Activated CD8-positive, alpha-beta memory T cell treated with anti-CD3 and anti-CD28 coated beads, Interleukin-2, amount 10 ng/mL, durations not matched to agents 7 days and 5 days (primary cell): ENCODE results near the gene MIA3. TPM values are rescaled to one million over a fixed set of nuclear protein-coding genes. Genes with fewer than 3 reads are reported as not detected.
"Not testable (repeated sequence)": the region's sequence is repeated elsewhere in the genome, so short reads cannot be mapped to it uniquely, and the experiment has no call there.

Experiments
- ATAC-seq: fragments of 150-1000 bp; cut with Tn5 transposase; one replicate; pipeline ENCODE4 v1.10.0; 2021; ENCODE audit warnings: moderate library complexity
- CTCF ChIA-PET: fragments of 350-600 bp; sonication (Branson Sonifier 250); formaldehyde crosslinking; loops from one replicate; lab custom pipeline; 2021; ENCODE audit warnings: antibody characterized with exemption; lab: Charles Lee
- DNase-seq: peaks from one replicate; pipeline ENCODE4 v3.0.0-alpha.2; 2020
- H3K27ac Mint-ChIP-seq: one replicate; pipeline ENCODE4 v1.8.0; 2021; ENCODE audit warnings: mild to moderate bottlenecking, mixed read lengths
- H3K27me3 Mint-ChIP-seq: one replicate; pipeline ENCODE4 v1.8.0; 2021; ENCODE audit warnings: mixed read lengths
- H3K36me3 Mint-ChIP-seq: one replicate; pipeline ENCODE4 v1.8.0; 2021; ENCODE audit warnings: mild to moderate bottlenecking, mixed read lengths
- H3K4me1 Mint-ChIP-seq: one replicate; pipeline ENCODE4 v1.8.0; 2021; ENCODE audit warnings: mixed read lengths
- H3K4me3 Mint-ChIP-seq: one replicate; pipeline ENCODE4 v1.8.0; 2021; ENCODE audit warnings: mild to moderate bottlenecking, moderate library complexity, mixed read lengths
- H3K9me3 Mint-ChIP-seq: one replicate; pipeline ENCODE4 v1.8.0; 2022; ENCODE audit warnings: low read depth, mixed read lengths
- total RNA-seq, 2 experiments: library from RNA; stranded (reverse); gene quantifications; one replicate each; pipeline ENCODE4 v1.2.3, GENCODE V29; 2021

The MIA3 gene
- total RNA-seq, 2 experiments from 2014 or later = 50.0 to 51.8 TPM

DNA sequence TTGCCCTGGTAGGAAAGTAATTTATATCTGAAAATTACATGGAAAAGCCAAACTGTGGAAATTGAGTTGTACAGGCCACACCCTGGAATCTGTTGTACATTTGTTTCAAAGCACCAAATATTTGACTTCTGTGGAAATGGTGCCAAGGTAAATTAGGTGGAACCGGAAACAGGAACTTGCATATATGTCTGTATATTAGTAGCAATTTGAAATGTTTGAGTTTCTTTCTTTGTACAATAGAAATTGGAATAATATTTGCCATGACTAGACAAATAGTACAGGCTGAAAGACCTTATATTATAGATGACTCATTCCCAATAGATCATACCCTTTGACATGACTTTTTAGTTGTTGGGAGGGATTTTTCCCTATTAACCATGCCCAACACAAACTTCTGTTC, 17.6 kb upstream of the MIA3 start:
- Mint-ChIP-seq H3K9me3 (no peaks in the 10 kb centered on the region), H3K27me3 (peaks cover 4% of the 10 kb centered on the region), H3K36me3 (no peaks in the 10 kb centered on the region), H3K27ac (no peak overlapping the region), H3K4me3 (no peak overlapping the region), H3K4me1 (no peaks in the 10 kb centered on the region)
- ATAC-seq (no peak), DNase-seq (no peak)
- CTCF ChIA-PET = interaction anchor here (1.0 kb wide), 1 partner anchor 34 kb away, joined by 3 read pairs; no protein-coding TSS in a partner anchor

DNA sequence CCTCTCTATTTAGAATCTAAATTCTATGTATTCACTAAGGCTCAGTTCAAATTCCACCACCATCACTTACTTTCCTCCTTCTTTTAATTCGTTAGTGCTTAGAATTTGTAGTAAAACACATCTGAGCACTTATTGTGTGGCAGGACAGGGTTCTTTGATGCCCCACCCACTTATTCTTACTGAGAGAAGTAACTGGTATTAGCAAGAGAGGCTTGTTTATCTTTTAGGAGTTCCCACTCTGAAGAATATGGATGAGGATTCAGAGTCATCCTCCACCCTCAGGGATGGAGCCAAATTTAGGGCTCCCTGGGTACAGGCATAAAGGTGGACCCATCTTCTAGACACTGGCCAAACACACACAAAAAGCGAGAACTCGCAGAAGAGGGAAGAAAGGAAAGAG, 16.6 kb upstream of the MIA3 start:
- CTCF ChIA-PET = no interaction called here
- Mint-ChIP-seq H3K4me3 (no peak overlapping the region), H3K4me1 (no peaks in the 10 kb centered on the region), H3K9me3 (no peaks in the 10 kb centered on the region), H3K27ac (no peak overlapping the region), H3K27me3 (peaks cover 4% of the 10 kb centered on the region), H3K36me3 (no peaks in the 10 kb centered on the region)
- DNase-seq = no peak
- no peak for ATAC-seq

DNA sequence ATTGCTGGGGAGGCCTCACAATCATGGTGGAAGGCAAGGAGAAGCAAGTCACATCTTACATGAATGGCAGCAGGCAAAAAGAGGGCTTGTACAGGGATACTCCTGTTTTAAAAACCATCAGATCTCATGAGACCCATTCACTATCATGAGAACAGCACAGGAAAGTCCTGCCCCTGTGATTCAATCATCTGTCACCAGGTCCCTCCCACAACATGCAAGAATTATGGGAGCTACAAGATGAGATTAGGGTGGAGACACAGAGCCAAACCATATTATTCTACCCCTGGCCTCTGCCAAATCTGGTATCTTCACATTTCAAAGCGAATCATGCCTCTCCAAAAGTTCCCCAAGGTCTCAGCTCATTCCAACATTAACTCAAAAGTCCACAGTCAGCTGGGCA, 11.1 kb upstream of the MIA3 start:
- CTCF ChIA-PET = interaction anchor here (0.7 kb wide), 1 partner anchor 142 kb away, joined by 3 read pairs; no protein-coding TSS in a partner anchor
- H3K36me3 Mint-ChIP-seq = peaks cover 1% of the 10 kb centered on the region
- H3K4me1 Mint-ChIP-seq = no peaks in the 10 kb centered on the region
- no peak overlapping the region for H3K27ac Mint-ChIP-seq
- H3K4me3 Mint-ChIP-seq = no peak overlapping the region
- ATAC-seq (no peak), DNase-seq (no peak)
- peaks cover 16% of the 10 kb centered on the region for H3K27me3 Mint-ChIP-seq
- H3K9me3 Mint-ChIP-seq = no peaks in the 10 kb centered on the region

DNA sequence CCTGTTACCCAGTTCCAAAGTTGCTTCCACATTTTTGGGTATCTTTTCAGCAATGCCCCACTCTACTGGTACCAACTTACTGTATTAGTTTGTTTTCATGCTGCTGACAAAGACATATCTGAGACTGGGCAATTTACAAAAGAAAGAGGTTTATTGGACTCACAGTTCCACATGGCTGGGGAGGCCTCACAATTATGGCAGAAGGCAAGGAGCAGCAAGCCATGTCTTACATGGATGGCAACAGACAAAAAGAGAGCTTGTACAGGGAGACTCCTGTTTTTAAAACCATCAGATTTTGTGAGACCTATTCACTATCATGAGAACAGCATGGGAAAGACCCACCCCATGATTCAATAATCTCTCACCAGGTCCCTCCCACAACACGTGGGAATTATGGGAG, 8.8 kb upstream of the MIA3 start:
- CTCF ChIA-PET, H3K4me3 Mint-ChIP-seq, H3K27ac Mint-ChIP-seq, H3K36me3 Mint-ChIP-seq, DNase-seq, ATAC-seq, H3K9me3 Mint-ChIP-seq, H3K4me1 Mint-ChIP-seq: not testable (repeated sequence)
- H3K27me3 Mint-ChIP-seq = peaks cover 30% of the 10 kb centered on the region

DNA sequence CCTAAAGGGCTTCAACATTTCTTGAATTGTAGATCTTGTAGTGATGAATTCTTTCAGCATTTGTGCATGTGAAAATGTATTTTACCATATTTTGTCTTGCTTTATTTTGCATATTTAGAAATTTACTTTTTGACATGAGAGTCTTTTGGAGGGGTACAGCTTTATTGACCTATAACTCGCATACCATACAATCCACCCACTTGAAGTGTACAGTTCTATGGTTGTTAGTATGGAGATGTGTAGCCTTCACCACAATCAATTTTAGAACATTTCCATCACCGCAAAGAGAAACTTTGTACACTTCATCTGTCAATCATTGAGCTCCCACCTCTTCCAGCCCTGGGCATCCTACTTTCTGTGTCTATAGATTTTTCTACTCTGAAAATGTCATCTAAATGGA, 7.2 kb upstream of the MIA3 start:
- Mint-ChIP-seq H3K9me3 (no peaks in the 10 kb centered on the region), H3K4me3 (no peak overlapping the region), H3K27me3 (peaks cover 36% of the 10 kb centered on the region), H3K36me3 (peaks cover 1% of the 10 kb centered on the region), H3K4me1 (no peaks in the 10 kb centered on the region), H3K27ac (no peak overlapping the region)
- CTCF ChIA-PET = interaction anchor here (2.3 kb wide), 1 partner anchor 23 kb away, joined by 5 read pairs; no protein-coding TSS in a partner anchor
- DNase-seq (no peak), ATAC-seq (no peak)

DNA sequence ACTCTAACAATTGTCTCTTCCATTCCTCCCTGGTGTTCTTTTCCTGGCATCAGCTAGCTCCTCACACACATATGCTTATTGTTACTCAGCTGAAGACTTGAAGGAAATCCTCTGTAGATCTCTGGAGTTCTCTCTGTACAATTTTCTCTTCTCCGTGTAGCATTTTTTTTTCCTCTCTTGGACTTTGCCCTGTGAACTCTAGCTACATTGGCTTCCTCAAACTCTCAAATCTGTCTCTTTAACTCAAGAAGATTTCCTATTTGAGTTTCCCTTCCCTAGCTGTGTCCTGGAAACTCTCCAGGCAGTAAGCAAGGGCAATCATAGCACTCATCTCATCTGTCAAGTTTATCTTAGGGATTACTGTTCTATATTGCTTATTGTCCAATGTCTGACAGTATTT, 4.3 kb upstream of the MIA3 start:
- Mint-ChIP-seq H3K4me1 (peaks cover 7% of the 10 kb centered on the region), H3K36me3 (peaks cover 1% of the 10 kb centered on the region), H3K27me3 (peaks cover 40% of the 10 kb centered on the region), H3K4me3 (no peak overlapping the region), H3K27ac (no peak overlapping the region), H3K9me3 (no peaks in the 10 kb centered on the region)
- CTCF ChIA-PET = interaction anchor here (0.6 kb wide), 1 partner anchor 14 kb away, joined by 3 read pairs; no protein-coding TSS in a partner anchor
- ATAC-seq = no peak
- DNase-seq = no peak

DNA sequence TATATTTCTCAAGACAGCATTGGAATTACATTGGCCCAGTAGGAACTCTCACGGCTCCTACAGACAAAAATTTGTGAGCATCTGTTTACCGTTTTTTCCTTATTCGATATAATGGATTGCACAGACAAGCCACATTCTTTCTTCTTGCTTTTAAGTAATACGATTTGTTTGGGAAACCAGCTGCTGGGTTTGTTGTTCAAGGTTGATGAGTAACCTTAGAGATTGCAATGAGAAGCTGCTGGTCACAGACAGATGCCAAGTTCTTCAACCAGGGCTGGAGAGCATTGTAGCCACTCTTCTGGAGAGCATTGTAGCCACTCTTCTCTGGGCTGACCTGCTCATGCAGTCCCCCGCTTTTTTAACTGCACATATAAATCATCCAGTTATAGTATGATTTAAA, 1.4 kb upstream of the MIA3 start:
- H3K4me1 Mint-ChIP-seq = peaks cover 32% of the 10 kb centered on the region
- CTCF ChIA-PET = interaction anchor here (0.9 to 1.3 kb wide), 2 partner anchors 18 to 152 kb away, joined by 3 read pairs; no protein-coding TSS in a partner anchor
- peaks cover 5% of the 10 kb centered on the region for H3K36me3 Mint-ChIP-seq
- peak overlapping the region; percentile 15 for H3K4me3 Mint-ChIP-seq
- peak overlapping the region; percentile 20 for H3K27ac Mint-ChIP-seq
- H3K9me3 Mint-ChIP-seq = no peaks in the 10 kb centered on the region
- peaks cover 29% of the 10 kb centered on the region for H3K27me3 Mint-ChIP-seq
- DNase-seq = no peak
- no peak for ATAC-seq

DNA sequence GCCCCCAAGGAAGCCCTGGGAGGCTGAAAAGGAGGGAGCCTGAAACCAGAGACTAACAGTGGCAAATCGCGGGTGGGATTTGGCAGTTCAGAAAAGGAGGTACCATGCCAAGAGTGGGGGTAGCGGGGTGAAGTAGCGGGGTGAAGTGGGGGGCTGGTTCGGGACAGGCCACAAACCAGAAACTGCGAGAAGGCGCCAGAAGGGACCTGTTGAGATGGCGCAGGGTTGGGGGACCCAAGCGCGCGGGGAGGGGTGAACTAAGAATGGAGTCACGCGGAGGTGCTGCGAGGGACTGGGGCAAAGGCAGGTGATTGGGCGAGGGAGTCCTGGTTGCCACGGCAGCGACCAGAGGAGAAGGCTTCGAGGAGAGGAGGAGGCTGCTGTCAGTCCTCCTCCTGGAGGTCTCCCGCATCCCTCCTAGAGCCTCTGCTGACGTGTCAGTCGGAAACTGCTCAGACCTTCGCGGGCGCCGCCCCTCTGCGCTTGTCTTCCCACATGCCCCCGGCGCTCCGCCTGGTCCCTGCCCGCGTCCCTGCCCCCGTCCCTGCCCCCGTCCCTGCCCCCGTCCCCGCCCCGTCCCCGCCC, 438 bp upstream of the MIA3 start:
- Mint-ChIP-seq H3K36me3 (peaks cover 5% of the 10 kb centered on the region), H3K4me1 (peaks cover 32% of the 10 kb centered on the region), H3K27me3 (peaks cover 28% of the 10 kb centered on the region), H3K4me3 (peak overlapping the region; percentile 78), H3K9me3 (no peaks in the 10 kb centered on the region), H3K27ac (peak overlapping the region; percentile 85)
- peak; percentile 96 for DNase-seq
- ATAC-seq = peak; percentile 97
- CTCF ChIA-PET = interaction anchor here (0.9 to 1.3 kb wide), 3 partner anchors 10 to 153 kb away, joined by 3 read pairs; no protein-coding TSS in a partner anchor

DNA sequence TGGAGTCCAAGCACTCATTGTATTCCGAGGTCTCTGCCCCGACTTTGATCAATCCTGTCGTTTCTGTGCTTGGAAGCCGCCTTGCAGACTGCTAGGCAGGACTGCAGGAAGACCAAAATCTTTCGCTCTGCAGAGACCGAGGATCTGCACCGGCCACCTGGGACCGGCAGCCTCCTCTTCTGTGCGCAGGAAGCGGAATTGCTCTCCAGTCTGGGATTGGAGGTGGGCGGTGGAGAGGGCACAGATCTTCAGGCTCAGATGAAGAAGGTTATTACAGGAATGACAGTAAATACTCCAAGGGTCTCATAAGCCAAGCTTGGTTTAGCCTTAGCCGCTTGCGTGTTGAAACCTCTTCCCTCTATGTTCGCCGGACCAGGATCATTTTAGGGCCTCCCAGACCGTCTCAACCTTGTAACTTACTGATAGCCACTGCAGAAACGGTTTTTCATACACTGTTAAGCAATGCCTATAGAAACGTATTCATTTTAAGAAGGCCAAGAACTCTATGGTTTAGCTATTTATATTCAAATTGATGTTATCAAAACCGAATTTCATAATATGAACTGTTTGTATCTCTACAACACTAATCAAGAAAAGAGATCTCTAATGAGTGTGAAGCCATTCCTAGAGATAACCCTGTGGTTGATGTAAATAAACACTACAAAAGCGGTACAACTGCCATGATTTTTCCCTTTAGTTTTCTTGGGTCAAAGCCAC, 1.1 kb downstream of the MIA3 start:
- CTCF ChIA-PET = interaction anchor here (1.0 to 1.8 kb wide), 4 partner anchors 15 to 30 kb away, joined by 3 to 7 read pairs (median 4); partner anchors contain the start of gene TAF1A
- DNase-seq = no peak
- H3K4me3 Mint-ChIP-seq = peak overlapping the region; percentile 75
- peaks cover 15% of the 10 kb centered on the region for H3K27me3 Mint-ChIP-seq
- peaks cover 11% of the 10 kb centered on the region for H3K36me3 Mint-ChIP-seq
- no peaks in the 10 kb centered on the region for H3K9me3 Mint-ChIP-seq
- ATAC-seq = no peak
- H3K27ac Mint-ChIP-seq = peak overlapping the region; percentile 58
- H3K4me1 Mint-ChIP-seq = peaks cover 35% of the 10 kb centered on the region

DNA sequence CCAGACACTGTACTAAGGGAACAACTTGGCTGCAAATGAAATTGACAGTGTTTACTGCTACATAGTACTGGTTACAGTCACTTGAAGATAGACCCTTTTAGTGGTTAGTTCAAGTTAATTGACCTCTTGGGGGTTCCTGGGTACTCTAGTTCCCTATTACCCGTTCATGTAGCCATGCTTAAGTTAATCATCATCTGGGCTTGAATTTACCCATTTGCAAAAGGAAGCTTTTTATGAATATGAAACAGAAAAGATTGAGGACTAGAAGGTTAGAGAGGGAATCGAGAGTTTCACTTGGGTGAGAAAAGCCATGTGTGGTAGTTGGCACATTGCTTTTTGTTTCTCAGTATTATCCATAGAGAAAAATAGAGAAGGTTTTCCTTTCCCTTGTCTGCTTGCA, 2.7 kb downstream of the MIA3 start:
- peaks cover 13% of the 10 kb centered on the region for H3K36me3 Mint-ChIP-seq
- ATAC-seq (no peak), DNase-seq (no peak)
- no peak overlapping the region for H3K27ac Mint-ChIP-seq
- CTCF ChIA-PET = interaction anchor here (1.4 to 1.8 kb wide), 2 partner anchors 13 to 154 kb away, joined by 3 to 7 read pairs; no protein-coding TSS in a partner anchor
- H3K4me1 Mint-ChIP-seq = peaks cover 35% of the 10 kb centered on the region
- H3K4me3 Mint-ChIP-seq = no peak overlapping the region
- H3K27me3 Mint-ChIP-seq = peaks cover 6% of the 10 kb centered on the region
- no peaks in the 10 kb centered on the region for H3K9me3 Mint-ChIP-seq

DNA sequence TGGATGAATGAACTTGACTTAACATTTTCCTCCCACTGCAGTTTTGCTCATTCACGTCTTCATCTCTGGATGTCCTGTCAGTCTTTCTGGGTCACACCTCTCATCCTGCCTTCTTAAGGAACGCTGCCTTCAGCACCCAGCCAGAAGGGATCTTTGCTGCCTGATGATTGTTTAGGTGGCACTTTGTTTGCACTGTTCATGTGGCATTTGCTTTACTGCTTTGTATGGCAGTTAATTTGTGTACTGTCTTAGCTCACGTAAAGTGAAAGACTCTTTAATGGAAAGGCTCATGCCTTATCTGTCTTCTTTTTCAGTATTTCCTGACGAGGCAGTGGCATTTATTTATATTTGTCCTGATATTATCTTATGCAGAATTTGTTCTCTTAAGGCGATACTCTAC, 4.9 kb downstream of the MIA3 start:
- no peak for ATAC-seq
- Mint-ChIP-seq H3K27me3 (no peaks in the 10 kb centered on the region), H3K27ac (no peak overlapping the region), H3K36me3 (peaks cover 18% of the 10 kb centered on the region), H3K9me3 (no peaks in the 10 kb centered on the region), H3K4me3 (no peak overlapping the region), H3K4me1 (peaks cover 27% of the 10 kb centered on the region)
- CTCF ChIA-PET = interaction anchor here (1.3 kb wide), 1 partner anchor 12 kb away, joined by 6 read pairs; no protein-coding TSS in a partner anchor
- DNase-seq = no peak

DNA sequence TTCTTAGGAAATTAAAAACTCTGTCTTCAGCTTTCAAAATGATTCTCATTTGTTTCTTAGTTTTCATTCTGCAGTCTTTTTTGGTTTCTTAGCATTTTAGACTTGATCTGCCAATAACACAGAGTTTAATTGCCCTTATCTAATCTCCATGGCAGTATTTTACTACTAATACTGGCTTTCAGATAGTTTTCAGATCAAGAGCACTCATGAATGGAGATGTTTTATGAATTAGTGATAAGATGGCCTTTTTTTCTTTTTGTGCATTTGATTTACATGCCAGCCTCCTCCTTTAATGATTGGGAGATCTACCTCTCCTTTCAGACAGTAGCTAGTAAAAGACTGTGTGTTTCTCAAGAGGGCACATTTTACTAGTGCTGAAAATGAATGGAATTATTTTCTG, 5.6 kb downstream of the MIA3 start:
- H3K9me3 Mint-ChIP-seq = no peaks in the 10 kb centered on the region
- H3K4me3 Mint-ChIP-seq = no peak overlapping the region
- H3K27ac Mint-ChIP-seq = no peak overlapping the region
- H3K36me3 Mint-ChIP-seq = peaks cover 23% of the 10 kb centered on the region
- H3K27me3 Mint-ChIP-seq = no peaks in the 10 kb centered on the region
- H3K4me1 Mint-ChIP-seq = peaks cover 27% of the 10 kb centered on the region
- ATAC-seq (no peak), DNase-seq (no peak)
- CTCF ChIA-PET = no interaction called here

DNA sequence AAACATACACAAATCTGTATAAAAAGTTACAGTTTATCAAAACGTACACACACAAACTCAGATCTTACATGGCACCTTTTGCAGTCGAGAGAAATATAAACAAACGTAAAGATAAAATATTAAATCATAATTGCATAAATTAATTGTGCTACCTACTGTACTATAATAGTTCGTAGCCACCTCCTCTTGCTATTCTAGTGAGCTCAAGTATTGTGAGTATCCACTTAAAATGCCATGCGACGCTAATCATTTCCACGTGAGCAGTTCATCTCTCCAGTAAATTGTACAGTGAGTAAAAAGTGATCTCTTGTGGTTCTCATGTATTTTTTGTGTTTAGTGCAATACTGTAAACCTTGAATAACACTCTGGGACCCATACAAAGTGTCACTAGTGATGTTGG, 6.3 kb downstream of the MIA3 start:
- DNase-seq (no peak), ATAC-seq (no peak)
- Mint-ChIP-seq H3K4me3 (no peak overlapping the region), H3K27me3 (no peaks in the 10 kb centered on the region), H3K4me1 (peaks cover 21% of the 10 kb centered on the region), H3K27ac (no peak overlapping the region), H3K36me3 (peaks cover 24% of the 10 kb centered on the region), H3K9me3 (no peaks in the 10 kb centered on the region)
- CTCF ChIA-PET = interaction anchor here (1.6 kb wide), 1 partner anchor 10 kb away, joined by 7 read pairs; no protein-coding TSS in a partner anchor
